Measurements from ENCODE around the gene TMEM178B. TPM values are rescaled to one million over a fixed set of nuclear protein-coding genes. Genes with fewer than 3 reads are reported as not detected.
A peak's percentile ranks its signal among the peaks of the same experiment; 100 is the strongest.

TMEM178B gene
- polyA plus RNA-seq, 2 of the 4 experiments (the other 2 are of a cell fraction), result 0.88 to 0.93 TPM

- no peaks in the 10 kb centered on the region for H3K9me3 ChIP-seq
- H3K27ac ChIP-seq, result no peak overlapping the region
- ATAC-seq, result no peak
- FAIRE-seq, result no peak
- DNase-seq (ENCODE audit: low read depth in 1 of 2, low spot score in 1 of 2), result no peak
- 39% methylated on average over 4 of the region's 4 CpGs for WGBS (ENCODE audit: missing lambda C conversion rate)
- POLR2A ChIA-PET, result no interaction called here
- CTCF ChIA-PET, result interaction anchor here (1.3 kb wide), 1 partner anchor 416 kb away, joined by 4 read pairs; no protein-coding TSS in a partner anchor
- no peak overlapping the region for H3K4me3 ChIP-seq
- no peak overlapping the region for H3K4me2 ChIP-seq
- TF ChIP-seq HOXB5 (CRISPR knock-in tag; IDR thresholded peaks at IDR 0.05) (peak; percentile 82; the same call in 1 of the 2 replicates), ESRRA (IDR thresholded peaks at IDR 0.05; ENCODE audit: borderline replicate concordance, low read length) (no peak), CTCF (IDR thresholded peaks at IDR 0.05) (no peak), PBX3 (IDR thresholded peaks at IDR 0.05) (no peak)
- H3K4me1 ChIP-seq, result no peaks in the 10 kb centered on the region
These were observed 153.6 kb downstream of the TMEM178B start for GRCh38 chr7:141227454-141227853.

- DNase-seq (ENCODE audit: low read depth in 1 of 2, low spot score in 1 of 2) (no peak), ATAC-seq (no peak), FAIRE-seq (no peak)
- 56% methylated on average over 5 of the region's 5 CpGs for WGBS (ENCODE audit: missing lambda C conversion rate)
- ChIA-PET POLR2A (no interaction called here), CTCF (no interaction called here)
- no peaks in the 10 kb centered on the region for H3K4me1 ChIP-seq
- no peak overlapping the region for H3K4me3 ChIP-seq
- no peak overlapping the region for H3K4me2 ChIP-seq
- TF ChIP-seq RARB (CRISPR knock-in tag; IDR thresholded peaks at IDR 0.05) (no peak), ZFP36 (IDR thresholded peaks at IDR 0.05; ENCODE audit: borderline replicate concordance, partially characterized antibody) (no peak), HES2 (IDR thresholded peaks at IDR 0.05) (no peak), EHMT2 (IDR thresholded peaks at IDR 0.05; ENCODE audit: low read depth) (no peak), USF2 (IDR thresholded peaks at IDR 0.05) (no peak), MAX (IDR thresholded peaks at IDR 0.05) (no peak), CHD4 (IDR thresholded peaks at IDR 0.05; ENCODE audit: borderline replicate concordance) (no peak), SREBF2 (IDR thresholded peaks at IDR 0.05) (no peak), KDM1A (IDR thresholded peaks at IDR 0.05; ENCODE audit: low read depth) (no peak), MYC (IDR thresholded peaks at IDR 0.05; ENCODE audit: borderline replicate concordance, low read length) (no peak), FOSL2 (IDR thresholded peaks at IDR 0.05) (no peak), FOSL2 (CRISPR knock-in tag; IDR thresholded peaks at IDR 0.05) (no peak), PHF8 (IDR thresholded peaks at IDR 0.05; ENCODE audit: borderline replicate concordance, low read depth) (no peak), JUN (IDR thresholded peaks at IDR 0.05) (no peak), CTCF (IDR thresholded peaks at IDR 0.05) (no peak)
- no peaks in the 10 kb centered on the region for H3K9me3 ChIP-seq
- no peak overlapping the region for H3K27ac ChIP-seq
These were observed 154.6 kb downstream of the TMEM178B start for GRCh38 chr7:141228482-141228881.

Data from A549 (cell line).